ENCODE measurements around the gene LMAN2L. TPM values are rescaled to one million over a fixed set of nuclear protein-coding genes. Genes with fewer than 3 reads are reported as not detected.

The LMAN2L gene
- total and polyA plus RNA-seq, 4 donors: 6.4 to 15.1 (median 12.3) TPM

- no peaks in the 10 kb centered on the region for H3K27me3 ChIP-seq (ENCODE audit: control insufficient read depth in 4 of 4, insufficient read depth in 4 of 4, low read length in 3 of 4)
- peaks cover 0 to 8% (median 3%) of the 10 kb centered on the region in 4 donors for H3K4me1 ChIP-seq (ENCODE audit: control insufficient read depth in 4 of 4, insufficient read depth in 4 of 4, low read length in 3 of 4)
- H3K4me3 ChIP-seq (ENCODE audit: low read depth in 1 of 3, low read length in 3 of 3): no peak overlapping the region
- DNase-seq (ENCODE audit: low spot score): no peak
- H3K36me3 ChIP-seq (ENCODE audit: control insufficient read depth in 4 of 4, insufficient read depth in 3 of 4, low read depth in 1 of 4, low read length in 3 of 4): peaks cover 2 to 15% (median 11%) of the 10 kb centered on the region in 4 donors
- H3K9ac ChIP-seq (ENCODE audit: low read depth in 1 of 2, low read length in 2 of 2): no peak overlapping the region
- no peak for TF ChIP-seq MAX (IDR thresholded peaks at IDR 0.05)
- no peak for TF ChIP-seq NR2F2 (IDR thresholded peaks at IDR 0.05)
- no peak for TF ChIP-seq YY1 (IDR thresholded peaks at IDR 0.05)
- no peak for TF ChIP-seq HNF4G (IDR thresholded peaks at IDR 0.05)
- TF ChIP-seq GABPA (IDR thresholded peaks at IDR 0.05 in 1 of 2, conservative IDR thresholded peaks at IDR 0.05 in 1 of 2): no peak
- TF ChIP-seq SP1 (IDR thresholded peaks at IDR 0.05): no peak
- TF ChIP-seq TAF1 (conservative IDR thresholded peaks at IDR 0.05): no peak
- TF ChIP-seq FOXA2 (IDR thresholded peaks at IDR 0.05): no peak
- no peak overlapping the region for H3K27ac ChIP-seq (ENCODE audit: low read depth in 1 of 2, low read length in 2 of 2)
- H3K9me3 ChIP-seq (ENCODE audit: control insufficient read depth in 4 of 4, low read length in 3 of 4): no peaks in the 10 kb centered on the region
These were observed 23.5 kb downstream of the LMAN2L start for GRCh38 chr2:96716388-96716787.

- WGBS: 80% methylated on average over 5 of the region's 5 CpGs
- no peak overlapping the region for H3K27ac ChIP-seq (ENCODE audit: low read depth in 1 of 2, low read length in 2 of 2)
- DNase-seq (ENCODE audit: low spot score): no peak
- H3K9me3 ChIP-seq (ENCODE audit: control insufficient read depth in 4 of 4, low read length in 3 of 4): no peaks in the 10 kb centered on the region
- H3K27me3 ChIP-seq (ENCODE audit: control insufficient read depth in 4 of 4, insufficient read depth in 4 of 4, low read length in 3 of 4): no peaks in the 10 kb centered on the region
- H3K36me3 ChIP-seq (ENCODE audit: control insufficient read depth in 4 of 4, insufficient read depth in 3 of 4, low read depth in 1 of 4, low read length in 3 of 4): peaks cover 2 to 22% (median 18%) of the 10 kb centered on the region in 4 donors
- H3K9ac ChIP-seq (ENCODE audit: low read depth in 1 of 2, low read length in 2 of 2): no peak overlapping the region
- peaks cover 0 to 8% (median 3%) of the 10 kb centered on the region in 4 donors for H3K4me1 ChIP-seq (ENCODE audit: control insufficient read depth in 4 of 4, insufficient read depth in 4 of 4, low read length in 3 of 4)
- TF ChIP-seq HNF4A (conservative IDR thresholded peaks at IDR 0.05) (no peak), ZBTB33 (IDR thresholded peaks at IDR 0.05) (no peak), FOXA1 (IDR thresholded peaks at IDR 0.05) (no peak), RAD21 (IDR thresholded peaks at IDR 0.05) (no peak), ATF3 (IDR thresholded peaks at IDR 0.05) (no peak), MAX (IDR thresholded peaks at IDR 0.05) (no peak), NR2F2 (IDR thresholded peaks at IDR 0.05) (no peak), SP1 (IDR thresholded peaks at IDR 0.05) (no peak), RXRA (IDR thresholded peaks at IDR 0.05) (no peak), CTCF (IDR thresholded peaks at IDR 0.05; ENCODE audit: low read depth, low read length, missing input control) (no peak), JUND (IDR thresholded peaks at IDR 0.05) (no peak), HNF4G (IDR thresholded peaks at IDR 0.05) (no peak), FOXA2 (IDR thresholded peaks at IDR 0.05) (no peak)
- H3K4me3 ChIP-seq (ENCODE audit: low read depth in 1 of 3, low read length in 3 of 3): no peak overlapping the region
These were observed 24.2 kb downstream of the LMAN2L start for GRCh38 chr2:96715658-96716057.
